SU-DHL-6 (cell line): Measurements from ENCODE around the gene PCK1.

Experiments used
- H2AFZ ChIP-seq: fragments of 200-600 bp; sonication (generic); 2 replicates; pipeline ENCODE4 v1.6.1; 2014; ENCODE audit warnings: low read depth, mild to moderate bottlenecking, moderate library complexity, mixed read lengths, antibody characterized with exemption, low read length; ENCODE audit not compliant: severe bottlenecking
- H3F3A ChIP-seq: fragments of 200-600 bp; shearing (Covaris generic); 2 replicates; pipeline ENCODE4 v1.6.0; 2016; ENCODE audit warnings: antibody characterized with exemption, mild to moderate bottlenecking; ENCODE audit not compliant: insufficient read depth
- H3K27ac ChIP-seq: fragments of 200-600 bp; sonication (generic); 2 replicates; pipeline ENCODE4 v1.5.1; 2016; ENCODE audit warnings: low read depth, mild to moderate bottlenecking, low read length, moderate library complexity, mixed read lengths
- H3K27me3 ChIP-seq: fragments of 200-600 bp; sonication (generic), shearing (Covaris generic); 2 replicates; pipeline ENCODE4 v1.6.0; 2014; ENCODE audit warnings: mild to moderate bottlenecking, low read length
- H3K36me3 ChIP-seq: fragments of 200-600 bp; sonication (generic); 2 replicates; pipeline ENCODE4 v1.6.1; 2014; ENCODE audit warnings: mild to moderate bottlenecking, low read length, mixed read lengths
- H3K4me2 ChIP-seq: fragments of 300-600, 200-600 bp; shearing (Covaris generic), sonication (generic); 2 replicates; pipeline ENCODE4 v1.6.0; 2014; ENCODE audit warnings: low read length, low read depth, mild to moderate bottlenecking; ENCODE audit not compliant: poor library complexity, severe bottlenecking
- H3K4me3 ChIP-seq: fragments of 200-600 bp; sonication (generic); 2 replicates; pipeline ENCODE4 v1.5.1; 2014; ENCODE audit warnings: antibody characterized with exemption, low read length, mild to moderate bottlenecking, mixed read lengths; ENCODE audit not compliant: insufficient read depth, poor library complexity, severe bottlenecking
- H3K79me2 ChIP-seq: fragments of 200-600 bp; sonication (generic); 2 replicates; pipeline ENCODE4 v1.6.1; 2014; ENCODE audit warnings: mild to moderate bottlenecking, low read length, moderate library complexity; ENCODE audit not compliant: insufficient read depth
- H3K9ac ChIP-seq: fragments of 200-600 bp; sonication (generic); 2 replicates; pipeline ENCODE4 v1.7.0; 2014; ENCODE audit warnings: mild to moderate bottlenecking, low read length
- H3K9me2 ChIP-seq: fragments of 200-600 bp; sonication (generic); replicated peaks from 2 replicates; pipeline ENCODE4 v1.6.1; 2014; ENCODE audit warnings: low read length; ENCODE audit not compliant: insufficient read depth
- H3K9me3 ChIP-seq: fragments of 200-600 bp; sonication (generic); 2 replicates; pipeline ENCODE4 v1.6.1; 2014; ENCODE audit warnings: low read length, mixed read lengths; ENCODE audit not compliant: insufficient read depth
- H4K20me1 ChIP-seq: fragments of 200-600 bp; sonication (generic); 2 replicates; pipeline ENCODE4 v1.6.1; 2014; ENCODE audit warnings: low read depth, mild to moderate bottlenecking, antibody characterized with exemption, low read length, moderate library complexity, mixed read lengths
- EZH2phosphoT487 ChIP-seq: fragments of 200-600 bp; sonication (generic), shearing (Covaris generic); conservative IDR thresholded peaks from 2 replicates; pipeline ENCODE4 v1.6.1; 2018; ENCODE audit warnings: mild to moderate bottlenecking, antibody characterized with exemption, low read length, moderate library complexity, mixed read lengths
- TF ChIP-seq, protein P1 (sequence below): fragments of 200-600 bp; sonication (generic); IDR thresholded peaks from one replicate; pipeline ENCODE4 v1.5.1; 2017; ENCODE audit warnings: antibody characterized with exemption, mild to moderate bottlenecking, low read length, moderate library complexity; ENCODE audit not compliant: insufficient read depth, poor library complexity, severe bottlenecking

Gene PCK1

DNA sequence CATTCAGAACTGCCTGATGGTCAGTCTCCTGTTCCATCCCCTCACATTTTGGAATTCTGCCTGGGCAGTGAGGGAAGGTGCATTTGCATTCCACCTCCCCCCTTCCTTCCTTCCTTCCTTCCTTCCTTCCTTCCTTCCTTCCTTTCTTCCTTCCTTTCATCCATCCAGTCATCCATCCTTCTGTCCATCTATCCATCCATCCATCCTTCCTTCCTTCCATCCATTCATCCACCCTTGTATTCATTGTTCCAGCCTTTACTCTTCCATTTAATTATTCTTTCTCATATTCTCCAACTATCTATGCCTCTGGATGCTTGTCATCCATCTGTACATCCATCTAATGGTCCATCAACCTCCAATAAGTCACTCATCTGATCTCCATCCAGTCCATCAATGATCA, 14.0 kb downstream of the PCK1 start:
- H3K9me2 ChIP-seq, result no peaks in the 10 kb centered on the region
- no peak overlapping the region for H3K9ac ChIP-seq
- H3K79me2 ChIP-seq, result no peaks in the 10 kb centered on the region
- H3K4me2 ChIP-seq, result no peak overlapping the region
- H3K9me3 ChIP-seq, result no peaks in the 10 kb centered on the region
- TF ChIP-seq, protein P1, sequence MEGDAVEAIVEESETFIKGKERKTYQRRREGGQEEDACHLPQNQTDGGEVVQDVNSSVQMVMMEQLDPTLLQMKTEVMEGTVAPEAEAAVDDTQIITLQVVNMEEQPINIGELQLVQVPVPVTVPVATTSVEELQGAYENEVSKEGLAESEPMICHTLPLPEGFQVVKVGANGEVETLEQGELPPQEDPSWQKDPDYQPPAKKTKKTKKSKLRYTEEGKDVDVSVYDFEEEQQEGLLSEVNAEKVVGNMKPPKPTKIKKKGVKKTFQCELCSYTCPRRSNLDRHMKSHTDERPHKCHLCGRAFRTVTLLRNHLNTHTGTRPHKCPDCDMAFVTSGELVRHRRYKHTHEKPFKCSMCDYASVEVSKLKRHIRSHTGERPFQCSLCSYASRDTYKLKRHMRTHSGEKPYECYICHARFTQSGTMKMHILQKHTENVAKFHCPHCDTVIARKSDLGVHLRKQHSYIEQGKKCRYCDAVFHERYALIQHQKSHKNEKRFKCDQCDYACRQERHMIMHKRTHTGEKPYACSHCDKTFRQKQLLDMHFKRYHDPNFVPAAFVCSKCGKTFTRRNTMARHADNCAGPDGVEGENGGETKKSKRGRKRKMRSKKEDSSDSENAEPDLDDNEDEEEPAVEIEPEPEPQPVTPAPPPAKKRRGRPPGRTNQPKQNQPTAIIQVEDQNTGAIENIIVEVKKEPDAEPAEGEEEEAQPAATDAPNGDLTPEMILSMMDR, result no peak
- no peak for TF ChIP-seq EZH2phosphoT487
- no peaks in the 10 kb centered on the region for H3K27me3 ChIP-seq
- no peak overlapping the region for H3K27ac ChIP-seq
- H4K20me1 ChIP-seq, result no peaks in the 10 kb centered on the region
- no peaks in the 10 kb centered on the region for H3K36me3 ChIP-seq
- H3K4me3 ChIP-seq, result no peak overlapping the region
- H2AFZ ChIP-seq, result no peak overlapping the region
- H3F3A ChIP-seq, result no peaks in the 10 kb centered on the region

DNA sequence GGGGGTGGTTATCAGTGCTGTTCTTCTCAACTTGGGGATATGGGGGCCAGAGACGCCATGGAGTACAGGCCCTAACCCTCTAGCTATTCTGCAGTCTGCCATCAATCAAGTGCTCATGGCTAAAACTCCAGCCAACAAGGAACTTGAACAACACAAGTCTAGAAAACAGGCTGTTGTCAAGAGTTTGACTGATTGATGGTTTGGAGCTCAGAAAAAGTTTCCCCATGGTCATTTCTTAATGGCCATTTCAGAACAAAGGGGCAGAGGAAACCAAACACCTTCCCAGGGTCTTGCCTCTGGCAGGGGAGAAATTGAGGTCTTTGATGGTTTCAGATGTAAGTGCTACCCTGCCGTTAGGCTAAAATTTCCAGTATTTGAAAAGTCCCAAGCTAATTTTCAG, 15.1 kb downstream of the PCK1 start:
- Histone ChIP-seq H3K79me2 (no peaks in the 10 kb centered on the region), H3K27me3 (no peaks in the 10 kb centered on the region)

GRCh38 chr20:57576617-57577550, 16.0 kb downstream of the PCK1 start:
- no peaks in the 10 kb centered on the region for H4K20me1 ChIP-seq
- no peaks in the 10 kb centered on the region for H3K9me2 ChIP-seq
- no peaks in the 10 kb centered on the region for H3K36me3 ChIP-seq
- no peak for TF ChIP-seq EZH2phosphoT487
- TF ChIP-seq, protein P1, result no peak
- no peaks in the 10 kb centered on the region for H3F3A ChIP-seq
- H3K79me2 ChIP-seq, result no peaks in the 10 kb centered on the region
- H3K9me3 ChIP-seq, result no peaks in the 10 kb centered on the region
- no peak overlapping the region for H3K4me3 ChIP-seq
- no peak overlapping the region for H2AFZ ChIP-seq
- H3K27ac ChIP-seq, result no peak overlapping the region
- H3K27me3 ChIP-seq, result no peaks in the 10 kb centered on the region
- H3K4me2 ChIP-seq, result no peak overlapping the region
- no peak overlapping the region for H3K9ac ChIP-seq

More for the DNA sequence above, 15.1 kb downstream of the PCK1 start:
- TF ChIP-seq, protein P1, result no peak
- TF ChIP-seq EZH2phosphoT487, result no peak
- Histone ChIP-seq H3K9ac (no peak overlapping the region), H3K9me3 (no peaks in the 10 kb centered on the region), H3K4me3 (no peak overlapping the region), H2AFZ (no peak overlapping the region), H4K20me1 (no peaks in the 10 kb centered on the region), H3K27ac (no peak overlapping the region), H3F3A (no peaks in the 10 kb centered on the region), H3K36me3 (no peaks in the 10 kb centered on the region), H3K4me2 (no peak overlapping the region), H3K9me2 (no peaks in the 10 kb centered on the region)
